ENCODE data around the gene DELE1.
A peak's percentile ranks its signal among the peaks of the same experiment; 100 is the strongest.

Gene DELE1

GRCh38 chr5:141926434-141926833 lies 2.8 kb downstream of the DELE1 start:
- no peak for TF ChIP-seq POLR2A (IDR thresholded peaks at IDR 0.05; ENCODE audit: low read length)
- DNase-seq = no peak

DNA sequence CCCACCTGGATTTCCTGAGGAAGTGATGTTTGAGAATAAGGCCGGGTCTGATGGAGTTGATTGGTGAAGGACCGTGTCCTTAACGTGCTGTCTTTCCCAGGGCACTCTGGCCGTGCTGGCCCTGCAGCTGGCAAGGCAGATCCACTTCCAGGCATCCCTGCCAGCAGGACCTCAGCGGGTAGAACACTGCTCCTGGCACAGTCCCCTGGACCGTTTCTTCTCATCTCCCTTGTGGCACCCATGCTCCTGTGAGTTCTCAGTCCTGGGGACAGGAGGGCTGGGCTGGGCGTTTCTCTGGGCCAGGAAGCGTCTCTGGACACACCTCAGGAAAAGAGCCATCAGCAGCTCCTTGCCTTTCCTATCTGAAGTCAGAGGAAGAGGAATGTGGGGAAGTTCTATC lies 4.4 kb downstream of the DELE1 start:
- TF ChIP-seq GATA1 (IDR thresholded peaks at IDR 0.05; ENCODE audit: low read depth, low read length) (no peak), POLR2A (IDR thresholded peaks at IDR 0.05; ENCODE audit: low read length) (no peak)
- no peak for DNase-seq

DNA sequence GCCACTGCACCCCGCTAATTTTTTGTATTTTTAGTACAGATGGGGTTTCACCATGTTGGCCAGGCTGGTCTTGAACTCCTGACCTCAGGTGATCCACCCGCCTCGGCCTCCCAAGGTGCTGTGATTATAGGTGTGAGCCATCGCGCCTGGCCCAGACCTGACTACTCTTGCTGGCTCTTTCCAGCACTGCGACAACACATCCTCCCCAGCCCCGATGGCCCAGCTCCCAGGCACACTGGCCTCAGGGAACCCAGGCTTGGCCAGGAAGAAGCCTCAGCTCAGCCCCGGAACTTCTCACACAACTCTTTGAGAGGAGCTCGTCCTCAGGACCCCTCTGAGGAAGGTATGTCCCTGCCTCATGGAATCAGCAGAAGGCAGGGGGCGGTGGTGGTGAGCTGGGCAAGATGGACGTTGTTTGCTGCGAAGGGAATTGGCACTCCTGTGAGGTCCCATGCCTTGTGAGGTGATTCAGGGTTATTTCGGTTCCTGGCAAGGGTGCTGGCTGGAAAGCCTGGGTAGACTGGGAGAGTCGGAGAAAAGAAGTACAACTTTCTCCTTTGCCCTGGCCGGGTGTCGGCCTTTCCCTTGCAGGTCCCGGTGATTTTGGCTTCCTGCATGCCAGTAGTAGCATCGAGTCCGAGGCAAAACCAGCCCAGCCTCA lies 5.9 kb downstream of the DELE1 start:
- DNase-seq = no peak
- no peak for TF ChIP-seq POLR2A (IDR thresholded peaks at IDR 0.05; ENCODE audit: low read length)
- no peak for TF ChIP-seq GATA1 (IDR thresholded peaks at IDR 0.05; ENCODE audit: low read depth, low read length)

GRCh38 chr5:141931694-141932093 lies 8.0 kb downstream of the DELE1 start:
- no peak for DNase-seq
- no peak for TF ChIP-seq POLR2A (IDR thresholded peaks at IDR 0.05; ENCODE audit: low read length)
- TF ChIP-seq GATA1 (IDR thresholded peaks at IDR 0.05; ENCODE audit: low read depth, low read length) = no peak

DNA sequence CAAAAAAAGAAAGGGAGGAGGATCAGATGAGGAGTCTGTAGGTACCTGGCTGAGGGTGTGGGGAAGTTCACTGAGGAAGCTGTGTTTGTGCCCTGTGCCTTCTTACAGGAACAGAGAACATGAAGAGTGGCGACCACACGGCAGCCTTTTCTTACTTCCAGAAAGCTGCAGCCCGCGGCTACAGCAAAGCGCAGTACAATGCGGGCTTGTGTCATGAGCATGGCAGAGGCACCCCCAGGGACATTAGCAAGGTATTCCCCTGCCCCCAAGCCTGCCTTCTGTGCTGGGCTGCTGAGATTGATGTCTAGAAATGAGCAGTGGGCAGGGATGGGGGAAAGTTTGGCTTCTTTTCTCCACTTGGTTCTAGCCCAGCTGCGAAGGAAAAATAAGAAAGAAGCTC lies 9.5 kb downstream of the DELE1 start:
- no peak for DNase-seq

GRCh38 chr5:141934099-141934844 lies 10.6 kb downstream of the DELE1 start:
- DNase-seq = peak; percentile 28 to 60
- TF ChIP-seq GATA1 (IDR thresholded peaks at IDR 0.05; ENCODE audit: low read depth, low read length) = no peak
- no peak for TF ChIP-seq POLR2A (IDR thresholded peaks at IDR 0.05; ENCODE audit: low read length)

More for the DNA sequence above, 9.5 kb downstream of the DELE1 start:
- TF ChIP-seq POLR2A (IDR thresholded peaks at IDR 0.05; ENCODE audit: low read length) = no peak
- no peak for TF ChIP-seq GATA1 (IDR thresholded peaks at IDR 0.05; ENCODE audit: low read depth, low read length)

DNA sequence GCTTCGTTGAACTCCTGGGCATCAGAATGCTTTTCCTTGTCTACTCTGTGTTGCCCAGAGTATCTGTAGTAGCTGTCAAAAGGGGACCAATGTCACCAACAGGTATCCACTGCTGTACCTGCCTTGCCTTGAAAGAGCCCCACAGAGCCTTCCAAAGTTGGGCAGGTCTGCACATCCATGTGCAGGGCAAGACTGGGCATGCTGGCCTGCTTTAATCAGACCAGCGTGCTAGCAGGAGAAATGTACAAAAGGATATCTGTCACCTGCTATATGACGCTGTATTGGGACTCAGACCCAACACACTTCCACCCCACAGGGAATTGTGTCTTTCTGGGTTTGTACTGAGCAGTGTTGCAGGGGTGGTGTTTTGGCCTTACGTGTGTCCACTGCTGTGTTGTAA lies 11.9 kb downstream of the DELE1 start:
- TF ChIP-seq POLR2A (IDR thresholded peaks at IDR 0.05; ENCODE audit: low read length) = no peak
- no peak for TF ChIP-seq GATA1 (IDR thresholded peaks at IDR 0.05; ENCODE audit: low read depth, low read length)
- no peak for DNase-seq

DNA sequence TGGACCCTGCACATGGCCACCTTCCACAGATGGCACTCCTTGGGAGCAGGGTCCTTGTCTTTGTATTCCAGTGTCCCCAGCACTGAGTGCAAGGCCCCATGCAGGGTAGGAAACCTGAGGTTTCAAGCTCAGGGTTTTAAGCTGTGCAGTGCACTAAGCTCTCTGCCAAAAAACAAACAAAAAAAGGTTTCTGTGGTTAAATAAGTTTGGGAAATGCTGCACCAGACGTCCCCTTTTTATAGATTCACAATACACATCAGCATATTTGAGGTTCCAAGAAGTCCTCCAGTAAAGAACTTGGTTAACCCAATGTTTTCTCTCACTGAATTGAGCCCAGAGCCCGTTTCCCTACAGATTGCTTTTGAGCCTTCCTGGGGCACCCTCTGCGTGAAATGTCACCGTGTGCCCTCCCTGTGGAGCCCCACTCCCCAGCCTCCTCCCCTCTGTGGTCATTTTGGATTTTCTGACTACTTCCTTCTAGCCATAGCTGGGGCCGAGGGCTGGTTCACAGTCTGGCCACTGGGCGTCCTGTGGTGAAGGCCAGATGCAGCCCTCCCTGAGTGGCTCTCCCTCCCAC lies 17.1 kb downstream of the DELE1 start:
- TF ChIP-seq GATA1 (IDR thresholded peaks at IDR 0.05; ENCODE audit: low read depth, low read length) (no peak), POLR2A (IDR thresholded peaks at IDR 0.05; ENCODE audit: low read length) (no peak)
- no peak for DNase-seq

- TF ChIP-seq GATA1 (IDR thresholded peaks at IDR 0.05; ENCODE audit: low read depth, low read length) = no peak
- no peak for TF ChIP-seq POLR2A (IDR thresholded peaks at IDR 0.05; ENCODE audit: low read length)
- DNase-seq = no peak
Observed at GRCh38 chr5:141941307-141941706, 17.6 kb downstream of the DELE1 start.

GRCh38 chr5:141941779-141942178 lies 18.1 kb downstream of the DELE1 start:
- TF ChIP-seq POLR2A (IDR thresholded peaks at IDR 0.05; ENCODE audit: low read length) (no peak), GATA1 (IDR thresholded peaks at IDR 0.05; ENCODE audit: low read depth, low read length) (no peak)
- no peak for DNase-seq

- no peak for DNase-seq
- TF ChIP-seq GATA1 (IDR thresholded peaks at IDR 0.05; ENCODE audit: low read depth, low read length) (no peak), POLR2A (IDR thresholded peaks at IDR 0.05; ENCODE audit: low read length) (no peak)
Observed at GRCh38 chr5:141942185-141942857, 18.6 kb downstream of the DELE1 start.

GRCh38 chr5:141944076-141944475 lies 20.4 kb downstream of the DELE1 start:
- DNase-seq = no peak
- TF ChIP-seq GATA1 (IDR thresholded peaks at IDR 0.05; ENCODE audit: low read depth, low read length) = no peak
- no peak for TF ChIP-seq POLR2A (IDR thresholded peaks at IDR 0.05; ENCODE audit: low read length)

- DNase-seq = no peak
- TF ChIP-seq POLR2A (IDR thresholded peaks at IDR 0.05; ENCODE audit: low read length) (no peak), GATA1 (IDR thresholded peaks at IDR 0.05; ENCODE audit: low read depth, low read length) (no peak)
Observed at GRCh38 chr5:141945511-141946051, 21.9 kb downstream of the DELE1 start.

DNA sequence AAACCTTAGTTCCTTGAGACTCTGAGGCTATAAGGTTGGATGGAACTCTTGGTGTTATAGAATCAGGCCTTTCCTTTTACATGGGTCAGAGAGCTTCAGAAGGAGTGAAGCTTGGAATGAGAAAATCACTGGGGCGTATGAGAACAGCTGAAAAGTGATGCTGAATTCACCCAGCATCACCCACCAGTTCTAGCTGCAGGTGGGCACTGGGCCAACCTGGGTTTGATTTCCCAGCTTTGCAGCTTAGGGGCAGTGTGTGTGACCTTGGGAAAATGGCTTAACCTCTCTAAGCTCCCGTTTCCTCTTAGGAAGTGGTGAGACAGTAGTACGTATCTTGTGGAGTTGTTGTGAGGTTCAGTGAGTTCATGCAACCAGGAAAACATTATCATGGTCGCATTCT lies 23.6 kb downstream of the DELE1 start:
- TF ChIP-seq POLR2A (IDR thresholded peaks at IDR 0.05; ENCODE audit: low read length) (no peak), GATA1 (IDR thresholded peaks at IDR 0.05; ENCODE audit: low read depth, low read length) (no peak)
- no peak for DNase-seq

Measured in erythroblast (primary cell).